Pons (tissue), 1 donor: Measurements from ENCODE around the gene ACSS2.
"Not testable (repeated sequence)": the region's sequence is repeated elsewhere in the genome, so short reads cannot be mapped to it uniquely, and the experiment has no call there.

Experiments
- DNase-seq: peaks from one replicate; pipeline ENCODE4 v3.0.0-alpha.2; 2016; ENCODE audit warnings: low spot score

Gene ACSS2

DNA sequence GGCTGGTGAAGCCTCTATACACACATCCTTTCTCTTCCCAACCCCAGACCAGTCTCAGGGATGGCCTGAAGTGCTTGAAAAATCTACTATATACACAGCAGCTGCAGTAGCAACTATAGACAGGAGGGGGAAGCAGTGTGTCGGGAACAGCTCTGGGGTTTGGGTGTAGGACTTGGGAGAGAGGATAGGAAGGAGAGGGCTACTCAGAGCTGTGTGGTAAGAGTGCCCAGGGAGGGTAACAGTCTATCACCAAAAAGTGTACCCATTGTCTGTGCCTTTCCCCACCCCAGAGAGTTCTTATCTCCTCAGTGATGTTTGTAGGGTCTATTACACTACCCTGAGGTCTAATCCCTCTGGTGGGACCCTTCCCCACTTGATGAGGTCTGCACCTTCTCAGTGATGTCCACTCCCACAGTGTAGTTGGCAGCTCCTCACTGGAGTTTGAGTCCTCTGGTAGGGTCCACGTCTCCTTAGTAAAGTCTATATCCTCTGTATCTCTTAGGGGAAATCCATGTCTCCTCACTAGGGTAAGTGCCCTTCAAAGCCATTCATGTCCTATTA lies 2.2 kb upstream of the ACSS2 start:
- DNase-seq, result peak; percentile 94

- peak; percentile 98 for DNase-seq
Measured at GRCh38 chr20:34875642-34876405, 588 bp upstream of the ACSS2 start.

GRCh38 chr20:34880215-34880850 lies 3.9 kb downstream of the ACSS2 start:
- peak; percentile 83 for DNase-seq

GRCh38 chr20:34880971-34881370 lies 4.6 kb downstream of the ACSS2 start:
- DNase-seq, result not testable (repeated sequence)

GRCh38 chr20:34881689-34882088 lies 5.3 kb downstream of the ACSS2 start:
- DNase-seq, result no peak

DNA sequence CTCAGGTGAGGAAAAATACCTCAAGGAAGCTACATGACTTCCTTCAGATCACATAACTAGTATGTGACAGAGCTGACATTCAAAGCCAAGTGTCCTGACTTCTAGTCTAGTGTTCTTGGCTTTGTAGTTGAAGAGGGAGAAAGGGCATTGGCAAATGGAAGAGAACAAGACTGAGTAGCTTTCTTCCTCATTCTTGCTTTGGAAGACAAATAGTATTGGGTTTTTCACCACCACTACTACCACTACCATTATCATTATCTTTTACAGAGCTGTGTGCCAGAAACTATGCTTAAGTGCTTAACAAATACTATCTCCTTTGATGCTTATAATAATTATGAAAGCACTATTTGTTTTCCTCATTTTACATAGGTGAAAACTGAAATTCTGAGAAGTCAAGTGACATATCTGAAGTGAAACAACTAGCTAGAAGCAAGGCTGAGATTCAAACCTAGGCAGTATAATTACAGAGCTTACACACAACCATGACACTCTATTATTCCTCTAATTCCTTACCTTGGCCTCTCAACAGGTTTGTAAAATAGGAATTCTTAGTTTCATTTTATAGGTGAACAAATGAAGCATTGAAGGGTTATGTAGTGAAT lies 6.8 kb downstream of the ACSS2 start:
- DNase-seq, result no peak

- no peak for DNase-seq
Measured at GRCh38 chr20:34883809-34884208, 7.4 kb downstream of the ACSS2 start.

DNA sequence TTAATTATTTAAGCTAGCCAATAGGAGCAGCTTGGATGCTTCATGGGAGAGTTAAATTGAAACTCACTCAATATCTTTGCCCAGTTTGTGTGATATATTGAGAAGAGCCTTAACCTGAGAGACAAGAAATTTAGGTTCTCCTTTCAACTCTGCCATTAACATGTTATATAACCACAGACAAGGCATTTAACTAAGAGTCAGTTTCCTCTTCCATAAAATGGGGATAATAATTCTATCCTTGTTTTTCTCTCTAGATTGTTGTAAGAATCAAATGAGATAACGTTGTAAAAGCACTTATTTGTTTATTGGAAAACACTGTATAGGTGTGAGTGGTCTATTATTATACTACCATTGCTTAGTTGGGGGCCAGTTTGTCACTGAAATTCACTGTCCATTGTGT lies 7.8 kb downstream of the ACSS2 start:
- no peak for DNase-seq

DNA sequence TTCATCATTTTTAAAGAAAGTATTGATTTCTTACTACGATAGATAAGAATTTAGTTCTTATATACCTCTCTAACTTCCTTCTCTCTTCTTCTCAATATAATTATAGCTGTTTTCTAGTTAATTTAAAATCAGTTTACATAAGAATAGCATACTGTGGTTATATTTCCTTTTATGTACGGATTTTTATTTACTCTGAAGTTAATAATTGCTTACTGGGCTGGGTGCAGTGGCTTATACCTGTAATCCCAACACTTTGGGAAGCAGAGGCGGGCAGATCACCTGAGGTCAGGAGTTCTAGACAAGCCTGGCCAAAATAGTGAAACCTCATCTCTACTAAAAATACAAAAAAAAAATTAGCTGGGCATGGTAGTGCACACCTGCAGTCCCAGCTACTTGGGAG lies 9.7 kb downstream of the ACSS2 start:
- no peak for DNase-seq

DNA sequence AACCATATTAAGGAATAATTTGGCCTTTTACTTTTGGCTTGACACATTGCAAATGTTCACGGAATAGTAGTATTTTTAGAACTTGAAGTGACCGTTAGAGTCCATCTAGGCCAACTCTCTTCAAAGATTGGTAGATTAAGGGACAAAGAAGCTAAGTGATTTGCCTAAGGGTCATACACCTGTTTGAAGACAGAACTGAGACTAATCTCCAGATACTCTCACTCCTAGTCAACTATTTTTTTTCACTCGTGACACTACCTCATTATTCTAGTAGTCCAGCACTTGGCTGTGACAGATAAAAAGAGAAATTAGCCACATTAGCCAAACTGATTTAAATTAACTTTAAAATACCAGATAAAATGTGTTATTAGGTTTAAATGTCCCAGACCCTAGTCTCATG lies 10.6 kb downstream of the ACSS2 start:
- no peak for DNase-seq

- DNase-seq, result no peak
Measured at GRCh38 chr20:34888468-34888867, 12.1 kb downstream of the ACSS2 start.

- DNase-seq, result no peak
Measured at GRCh38 chr20:34891166-34892062, 15.0 kb downstream of the ACSS2 start.

DNA sequence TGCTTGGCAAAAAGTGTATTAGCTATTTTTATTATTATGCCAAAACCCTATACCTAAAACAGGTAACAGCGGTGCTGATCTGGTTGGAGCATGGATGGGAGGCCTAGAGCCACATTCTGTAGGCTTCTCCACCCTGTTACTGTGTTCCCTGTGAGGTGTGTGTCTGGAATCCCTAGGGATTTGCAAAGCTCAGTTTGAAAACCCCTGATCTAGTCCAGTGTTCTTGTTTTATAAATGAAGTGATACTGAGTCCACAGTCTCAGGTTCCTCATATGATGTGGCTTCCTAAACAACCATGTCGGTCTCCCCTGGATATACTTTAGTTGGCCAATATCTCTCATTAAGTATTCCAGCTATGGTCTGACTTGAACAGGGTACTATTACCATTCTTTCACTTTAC lies 16.3 kb downstream of the ACSS2 start:
- no peak for DNase-seq

GRCh38 chr20:34894723-34895122 lies 18.3 kb downstream of the ACSS2 start:
- no peak for DNase-seq

GRCh38 chr20:34895465-34895864 lies 19.1 kb downstream of the ACSS2 start:
- DNase-seq, result no peak

DNA sequence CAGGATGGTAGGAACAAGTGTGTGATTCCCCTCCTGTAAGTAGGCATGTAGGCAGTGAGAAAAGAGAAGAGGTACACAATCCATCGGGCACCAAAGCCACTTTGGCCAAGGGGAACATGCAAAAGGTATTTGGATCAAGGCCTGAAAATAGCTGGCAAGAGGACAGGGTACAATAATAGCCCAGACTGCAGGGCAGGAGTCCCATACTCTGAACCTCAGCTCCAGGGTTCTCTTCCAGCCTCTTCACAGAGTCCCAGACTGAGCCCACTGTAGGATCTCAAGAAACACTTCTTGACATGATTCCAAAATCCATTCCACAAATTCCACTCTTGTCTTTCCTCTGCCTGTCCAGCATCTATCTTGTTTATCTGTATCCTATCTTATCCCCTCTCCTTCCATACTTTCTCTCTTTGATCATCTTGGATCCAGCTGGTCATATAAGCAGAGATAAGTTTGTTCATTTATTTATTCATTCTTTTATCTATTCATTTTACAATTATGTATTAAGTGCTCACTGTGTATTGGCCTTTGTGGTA lies 19.7 kb downstream of the ACSS2 start:
- DNase-seq, result no peak

GRCh38 chr20:34898129-34898528 lies 21.7 kb downstream of the ACSS2 start:
- DNase-seq, result not testable (repeated sequence)

- not testable (repeated sequence) for DNase-seq
Measured at GRCh38 chr20:34898731-34899130, 22.3 kb downstream of the ACSS2 start.

GRCh38 chr20:34904202-34904621 lies 27.8 kb downstream of the ACSS2 start:
- DNase-seq, result peak; percentile 37

DNA sequence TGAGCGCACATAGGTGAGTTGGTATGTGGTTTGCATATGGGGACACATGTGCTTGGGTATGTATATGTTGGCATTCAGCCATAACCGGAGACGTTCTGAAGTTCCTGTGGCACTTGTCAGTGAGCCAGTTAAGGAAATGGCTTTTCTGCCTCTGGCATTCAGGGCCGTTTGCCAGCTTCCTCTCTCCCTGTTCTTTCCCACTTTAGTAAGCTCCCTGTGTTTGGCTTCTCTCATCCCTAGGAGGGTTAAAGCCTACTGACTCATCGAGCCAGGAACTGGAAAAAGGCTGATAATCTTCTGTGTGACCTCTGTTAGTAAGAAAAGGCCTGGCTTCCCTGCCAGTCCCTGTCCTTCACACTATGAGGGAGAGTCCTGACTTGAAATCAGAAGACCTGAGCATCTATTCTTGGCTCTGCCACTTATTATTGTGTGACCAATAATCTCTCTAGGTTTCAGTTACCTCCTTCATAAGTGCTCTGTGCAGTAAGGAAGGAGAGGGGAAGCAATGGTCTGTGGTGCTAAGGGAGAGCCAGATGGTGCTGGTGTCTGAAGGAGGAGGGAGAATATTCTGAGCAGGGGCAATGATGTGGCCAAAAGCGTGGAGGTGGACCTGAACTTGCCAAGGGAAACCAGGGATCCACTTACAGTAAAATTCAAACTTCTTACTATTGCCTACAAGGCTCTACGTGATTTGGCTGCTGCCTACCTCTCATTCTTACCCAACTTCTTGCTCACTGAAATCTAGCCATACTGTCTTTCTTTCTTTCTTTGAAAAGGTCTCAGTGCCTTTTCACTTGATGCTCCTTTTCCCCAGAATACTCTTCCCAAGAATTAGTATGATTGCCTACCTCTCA lies 31.4 kb downstream of the ACSS2 start:
- DNase-seq, result peak; percentile 32

- no peak for DNase-seq
Measured at GRCh38 chr20:34915131-34915530, 38.7 kb downstream of the ACSS2 start.
